ENCODE measurements around the gene CNPY2.
"Not testable (repeated sequence)": the region's sequence is repeated elsewhere in the genome, so short reads cannot be mapped to it uniquely, and the experiment has no call there.

Gene CNPY2

DNA sequence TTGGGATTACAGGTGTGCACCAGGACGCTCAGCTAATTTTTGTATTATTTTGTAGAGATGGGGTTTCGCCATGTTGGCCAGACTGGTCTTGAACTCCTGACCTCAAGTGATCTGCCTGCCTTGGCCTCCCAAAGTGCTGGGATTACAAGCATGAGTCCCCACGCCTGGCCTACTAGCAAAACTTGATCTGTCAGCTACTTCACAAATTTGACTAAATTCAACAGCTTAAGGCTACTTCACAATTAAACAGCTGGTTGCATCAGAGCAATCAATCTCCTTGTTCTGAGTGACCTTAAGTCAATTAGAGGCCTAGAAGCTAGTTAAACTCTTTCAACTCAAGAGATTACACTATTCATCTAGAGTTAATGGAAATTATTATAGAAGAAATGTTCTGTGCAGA is 36.9 kb downstream of the CNPY2 start:
- no peak overlapping the region for H3K9ac ChIP-seq (ENCODE audit: low read length)
- no peak overlapping the region for H3K4me2 ChIP-seq (ENCODE audit: low read length, poor library complexity, severe bottlenecking)
- no peak overlapping the region for H3K14ac ChIP-seq (ENCODE audit: low read length in 2 of 2)
- H3K4me3 ChIP-seq (ENCODE audit: insufficient read depth in 1 of 2, low read depth in 1 of 2, low read length in 2 of 2): no peak overlapping the region
- 98% methylated on average over 3 of the region's 3 CpGs for WGBS
- H3K27me3 ChIP-seq (ENCODE audit: control insufficient read depth in 1 of 2, insufficient read depth in 1 of 2, low read length in 2 of 2): no peaks in the 10 kb centered on the region
- DNase-seq: no peak
- no peaks in the 10 kb centered on the region for H3K4me1 ChIP-seq (ENCODE audit: control insufficient read depth, insufficient read depth, low read depth, low read length)
- H4K91ac ChIP-seq (ENCODE audit: low read length): no peak overlapping the region
- H3K23ac ChIP-seq (ENCODE audit: low read length in 2 of 2): no peak overlapping the region
- H2BK12ac ChIP-seq (ENCODE audit: low read length in 2 of 2): no peak overlapping the region
- H3K4ac ChIP-seq (ENCODE audit: low read depth in 1 of 2, low read length in 2 of 2): no peak overlapping the region
- peaks cover 68 to 89% of the 10 kb centered on the region in 2 experiments for H3K36me3 ChIP-seq (ENCODE audit: control insufficient read depth in 1 of 2, insufficient read depth in 2 of 2, low read depth in 1 of 2, low read length in 2 of 2)
- H3K27ac ChIP-seq (ENCODE audit: low read length, poor library complexity, severe bottlenecking): no peak overlapping the region
- H3K9me3 ChIP-seq (ENCODE audit: control insufficient read depth, low read length): no peaks in the 10 kb centered on the region
- no peak overlapping the region for H2BK15ac ChIP-seq (ENCODE audit: low read depth, poor library complexity, severe bottlenecking)
- H4K8ac ChIP-seq (ENCODE audit: low read length): no peak overlapping the region
- no peak overlapping the region for H2BK5ac ChIP-seq (ENCODE audit: low read depth, low read length, poor library complexity, severe bottlenecking)
- peaks cover 14% of the 10 kb centered on the region for H3K79me1 ChIP-seq (replicated peaks; ENCODE audit: low read length, poor library complexity, severe bottlenecking)
- no peak overlapping the region for H2AFZ ChIP-seq (ENCODE audit: low read depth, low read length)
- no peak overlapping the region for H2BK120ac ChIP-seq (ENCODE audit: low read depth, low read length)
- H2AK5ac ChIP-seq (ENCODE audit: low read length, severe bottlenecking): no peak overlapping the region
- no peak overlapping the region for H3K18ac ChIP-seq (ENCODE audit: low read depth in 1 of 2, low read length in 2 of 2)

DNA sequence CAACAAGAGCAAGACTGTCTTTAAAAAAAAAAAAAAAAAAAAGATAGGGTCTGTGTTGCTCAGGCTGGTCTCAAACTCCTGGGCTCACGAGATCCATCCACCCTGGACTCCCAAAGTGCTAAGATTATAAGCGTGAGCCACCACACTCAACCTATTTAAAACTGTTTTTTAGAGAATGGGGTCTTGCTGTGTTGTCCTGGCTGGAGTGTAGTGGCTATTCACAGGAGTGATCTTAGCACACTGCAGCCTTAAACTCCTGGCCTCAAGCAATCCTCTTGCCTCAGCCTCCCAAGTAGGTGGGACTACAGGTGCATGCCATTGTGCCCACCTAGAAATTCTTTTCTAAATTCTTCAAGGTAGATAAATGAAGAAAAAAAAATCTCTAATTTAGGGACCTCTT is 41.5 kb downstream of the CNPY2 start:
- no peak overlapping the region for H3K27ac ChIP-seq (ENCODE audit: low read length, poor library complexity, severe bottlenecking)
- H3K18ac ChIP-seq (ENCODE audit: low read depth in 1 of 2, low read length in 2 of 2): no peak overlapping the region
- no peak overlapping the region for H4K91ac ChIP-seq (ENCODE audit: low read length)
- DNase-seq: no peak
- H3K9me3 ChIP-seq (ENCODE audit: control insufficient read depth, low read length): no peaks in the 10 kb centered on the region
- H2AFZ ChIP-seq (ENCODE audit: low read depth, low read length): no peak overlapping the region
- no peak overlapping the region for H3K23ac ChIP-seq (ENCODE audit: low read length in 2 of 2)
- no peak overlapping the region for H2AK5ac ChIP-seq (ENCODE audit: low read length, severe bottlenecking)
- H3K9ac ChIP-seq (ENCODE audit: low read length): no peak overlapping the region
- H3K36me3 ChIP-seq (ENCODE audit: control insufficient read depth in 1 of 2, insufficient read depth in 2 of 2, low read depth in 1 of 2, low read length in 2 of 2): peaks cover 55 to 91% of the 10 kb centered on the region in 2 experiments
- H2BK120ac ChIP-seq (ENCODE audit: low read depth, low read length): no peak overlapping the region
- no peak overlapping the region for H3K4me3 ChIP-seq (ENCODE audit: insufficient read depth in 1 of 2, low read depth in 1 of 2, low read length in 2 of 2)
- no peak overlapping the region for H3K14ac ChIP-seq (ENCODE audit: low read length in 2 of 2)
- no peak overlapping the region for H3K4me2 ChIP-seq (ENCODE audit: low read length, poor library complexity, severe bottlenecking)
- 80% methylated on average over 2 of the region's 2 CpGs for WGBS
- H2BK5ac ChIP-seq (ENCODE audit: low read depth, low read length, poor library complexity, severe bottlenecking): no peak overlapping the region
- no peak overlapping the region for H4K8ac ChIP-seq (ENCODE audit: low read length)
- H3K79me1 ChIP-seq (replicated peaks; ENCODE audit: low read length, poor library complexity, severe bottlenecking): peaks cover 9% of the 10 kb centered on the region
- no peak overlapping the region for H2BK12ac ChIP-seq (ENCODE audit: low read length in 2 of 2)
- no peaks in the 10 kb centered on the region for H3K4me1 ChIP-seq (ENCODE audit: control insufficient read depth, insufficient read depth, low read depth, low read length)
- H3K4ac ChIP-seq (ENCODE audit: low read depth in 1 of 2, low read length in 2 of 2): no peak overlapping the region
- no peak overlapping the region for H2BK15ac ChIP-seq (ENCODE audit: low read depth, poor library complexity, severe bottlenecking)
- no peaks in the 10 kb centered on the region for H3K27me3 ChIP-seq (ENCODE audit: control insufficient read depth in 1 of 2, insufficient read depth in 1 of 2, low read length in 2 of 2)

DNA sequence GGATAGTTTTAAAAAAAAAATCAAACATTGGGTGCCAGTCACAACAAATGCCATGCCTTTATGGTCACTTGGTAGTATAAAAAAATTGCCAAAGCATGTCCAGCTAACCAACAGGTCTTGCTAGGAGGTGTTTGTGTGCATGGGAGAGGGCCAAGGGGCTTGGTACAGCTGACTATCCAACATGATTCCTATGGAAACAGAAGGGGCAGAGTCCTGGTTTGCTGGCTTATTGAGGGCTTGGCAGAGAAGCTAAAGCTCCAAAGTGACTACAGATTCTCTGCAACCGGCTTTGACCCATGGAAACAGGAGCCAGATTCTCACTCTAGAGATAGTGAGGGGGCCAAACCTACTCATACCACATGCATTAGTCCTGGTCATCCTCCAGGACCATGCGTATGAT is 43.3 kb downstream of the CNPY2 start:
- 100% methylated on average over 1 of the region's 2 CpGs for WGBS
- not testable (repeated sequence) for H3K4ac ChIP-seq (ENCODE audit: low read depth in 1 of 2, low read length in 2 of 2); H3K4me2 ChIP-seq (ENCODE audit: low read length, poor library complexity, severe bottlenecking); H2BK15ac ChIP-seq (ENCODE audit: low read depth, poor library complexity, severe bottlenecking); H2AFZ ChIP-seq (ENCODE audit: low read depth, low read length); H2BK12ac ChIP-seq (ENCODE audit: low read length in 2 of 2); H2BK120ac ChIP-seq (ENCODE audit: low read depth, low read length); H3K79me1 ChIP-seq (replicated peaks; ENCODE audit: low read length, poor library complexity, severe bottlenecking); H2AK5ac ChIP-seq (ENCODE audit: low read length, severe bottlenecking); H3K4me3 ChIP-seq (ENCODE audit: insufficient read depth in 1 of 2, low read depth in 1 of 2, low read length in 2 of 2); H3K27me3 ChIP-seq (ENCODE audit: control insufficient read depth in 1 of 2, insufficient read depth in 1 of 2, low read length in 2 of 2); H3K27ac ChIP-seq (ENCODE audit: low read length, poor library complexity, severe bottlenecking); H3K4me1 ChIP-seq (ENCODE audit: control insufficient read depth, insufficient read depth, low read depth, low read length); H3K23ac ChIP-seq (ENCODE audit: low read length in 2 of 2); H3K18ac ChIP-seq (ENCODE audit: low read depth in 1 of 2, low read length in 2 of 2); H3K9me3 ChIP-seq (ENCODE audit: control insufficient read depth, low read length); H3K9ac ChIP-seq (ENCODE audit: low read length); H4K91ac ChIP-seq (ENCODE audit: low read length); DNase-seq; H4K8ac ChIP-seq (ENCODE audit: low read length); H3K14ac ChIP-seq (ENCODE audit: low read length in 2 of 2); H2BK5ac ChIP-seq (ENCODE audit: low read depth, low read length, poor library complexity, severe bottlenecking)
- peaks cover 41 to 81% of the 10 kb centered on the region in 2 experiments for H3K36me3 ChIP-seq (ENCODE audit: control insufficient read depth in 1 of 2, insufficient read depth in 2 of 2, low read depth in 1 of 2, low read length in 2 of 2)

DNA sequence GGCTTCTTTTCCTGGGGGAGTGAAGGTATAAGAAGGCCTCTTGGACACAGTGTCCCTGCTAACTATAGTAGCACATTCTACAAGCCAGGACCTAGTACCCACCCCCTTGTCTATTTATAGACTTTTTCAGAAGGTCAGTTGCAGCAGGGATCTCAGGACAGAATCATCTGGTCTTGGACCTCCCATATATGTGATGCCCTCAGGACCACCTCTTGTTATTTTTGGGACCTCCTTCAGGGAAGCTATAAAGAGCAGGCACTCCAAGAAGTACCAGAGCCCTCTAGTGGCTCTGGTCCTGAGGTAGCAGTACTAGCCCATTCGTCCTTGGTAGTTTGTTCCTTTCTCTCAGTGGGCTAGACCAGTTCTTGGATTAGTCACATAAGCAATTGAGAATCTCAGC is 44.8 kb downstream of the CNPY2 start:
- H3K4ac ChIP-seq (ENCODE audit: low read depth in 1 of 2, low read length in 2 of 2): no peak overlapping the region
- no peak overlapping the region for H3K14ac ChIP-seq (ENCODE audit: low read length in 2 of 2)
- 29% methylated on average over 1 of the region's 1 CpG for WGBS
- H3K27me3 ChIP-seq (ENCODE audit: control insufficient read depth in 1 of 2, insufficient read depth in 1 of 2, low read length in 2 of 2): no peaks in the 10 kb centered on the region
- H3K4me1 ChIP-seq (ENCODE audit: control insufficient read depth, insufficient read depth, low read depth, low read length): peaks cover 5% of the 10 kb centered on the region
- H3K23ac ChIP-seq (ENCODE audit: low read length in 2 of 2): no peak overlapping the region
- no peak overlapping the region for H2AK5ac ChIP-seq (ENCODE audit: low read length, severe bottlenecking)
- DNase-seq: peak; percentile 58
- no peak overlapping the region for H3K9ac ChIP-seq (ENCODE audit: low read length)
- H2BK120ac ChIP-seq (ENCODE audit: low read depth, low read length): no peak overlapping the region
- no peak overlapping the region for H2BK12ac ChIP-seq (ENCODE audit: low read length in 2 of 2)
- H4K8ac ChIP-seq (ENCODE audit: low read length): no peak overlapping the region
- peaks cover 37 to 72% of the 10 kb centered on the region in 2 experiments for H3K36me3 ChIP-seq (ENCODE audit: control insufficient read depth in 1 of 2, insufficient read depth in 2 of 2, low read depth in 1 of 2, low read length in 2 of 2)
- H3K18ac ChIP-seq (ENCODE audit: low read depth in 1 of 2, low read length in 2 of 2): no peak overlapping the region
- H3K79me1 ChIP-seq (replicated peaks; ENCODE audit: low read length, poor library complexity, severe bottlenecking): peaks cover 6% of the 10 kb centered on the region
- H2AFZ ChIP-seq (ENCODE audit: low read depth, low read length): no peak overlapping the region
- no peak overlapping the region for H2BK5ac ChIP-seq (ENCODE audit: low read depth, low read length, poor library complexity, severe bottlenecking)
- H3K9me3 ChIP-seq (ENCODE audit: control insufficient read depth, low read length): no peaks in the 10 kb centered on the region
- no peak overlapping the region for H3K27ac ChIP-seq (ENCODE audit: low read length, poor library complexity, severe bottlenecking)
- H3K4me2 ChIP-seq (ENCODE audit: low read length, poor library complexity, severe bottlenecking): no peak overlapping the region
- H3K4me3 ChIP-seq (ENCODE audit: insufficient read depth in 1 of 2, low read depth in 1 of 2, low read length in 2 of 2): no peak overlapping the region
- H2BK15ac ChIP-seq (ENCODE audit: low read depth, poor library complexity, severe bottlenecking): no peak overlapping the region
- H4K91ac ChIP-seq (ENCODE audit: low read length): no peak overlapping the region

All from mesenchymal stem cell (in vitro differentiated cells and primary cell).